ENCODE results near the gene SPOCD1.

SPOCD1 gene

GRCh38 chr1:31765041-31765467 is 50.8 kb downstream of the SPOCD1 start:
- Histone ChIP-seq H3K4me3 (replicated peaks; ENCODE audit: insufficient read depth, low read length) (no peak overlapping the region), H3K27ac (replicated peaks) (no peak overlapping the region), H3K27me3 (ENCODE audit: insufficient read depth, poor library complexity, severe bottlenecking) (peaks cover 56% of the 10 kb centered on the region)
- TF ChIP-seq POLR2AphosphoS5 (IDR thresholded peaks at IDR 0.05; ENCODE audit: low read depth) (no peak), CTCF (IDR thresholded peaks at IDR 0.05; ENCODE audit: insufficient read depth, low read length) (no peak), REST (IDR thresholded peaks at IDR 0.05; ENCODE audit: insufficient replicate concordance, low read depth) (no peak), GABPA (IDR thresholded peaks at IDR 0.05; ENCODE audit: low read depth) (no peak), SPI1 (IDR thresholded peaks at IDR 0.05; ENCODE audit: borderline replicate concordance, low read depth) (no peak)
- peak in 1 of 2 experiments; percentile 22 for DNase-seq (ENCODE audit: low read depth in 1 of 2, low spot score in 1 of 2)

- Histone ChIP-seq H3K27me3 (ENCODE audit: insufficient read depth, poor library complexity, severe bottlenecking) (peaks cover 62% of the 10 kb centered on the region), H3K27ac (replicated peaks) (no peak within 1 kb of the TSS), H3K4me3 (replicated peaks; ENCODE audit: insufficient read depth, low read length) (peak within 1 kb of the TSS; percentile 16; the same call in 1 of the 2 replicates)
- no peak for DNase-seq (ENCODE audit: low read depth in 1 of 2, low spot score in 1 of 2)
- no peak for TF ChIP-seq REST (IDR thresholded peaks at IDR 0.05; ENCODE audit: insufficient replicate concordance, low read depth)
- no peak for TF ChIP-seq CTCF (IDR thresholded peaks at IDR 0.05; ENCODE audit: insufficient read depth, low read length)
- TF ChIP-seq POLR2AphosphoS5 (IDR thresholded peaks at IDR 0.05; ENCODE audit: low read depth), result no peak
- TF ChIP-seq GABPA (IDR thresholded peaks at IDR 0.05; ENCODE audit: low read depth), result no peak
- no peak for TF ChIP-seq SPI1 (IDR thresholded peaks at IDR 0.05; ENCODE audit: borderline replicate concordance, low read depth)
Observed at GRCh38 chr1:31764312-31765040, 51.3 kb downstream of the SPOCD1 start, which contains the start of gene ADGRB2. Gene ADGRB2, minus strand, starts transcription at chr1:31764340. Its CDS starts 7,119 bp downstream, at chr1:31757221.

- Histone ChIP-seq H3K27ac (replicated peaks) (no peak overlapping the region), H3K27me3 (ENCODE audit: insufficient read depth, poor library complexity, severe bottlenecking) (peaks cover 69% of the 10 kb centered on the region), H3K4me3 (replicated peaks; ENCODE audit: insufficient read depth, low read length) (peak overlapping the region; percentile 16; the same call in 1 of the 2 replicates)
- TF ChIP-seq REST (IDR thresholded peaks at IDR 0.05; ENCODE audit: insufficient replicate concordance, low read depth), result no peak
- no peak for TF ChIP-seq POLR2AphosphoS5 (IDR thresholded peaks at IDR 0.05; ENCODE audit: low read depth)
- no peak for TF ChIP-seq CTCF (IDR thresholded peaks at IDR 0.05; ENCODE audit: insufficient read depth, low read length)
- TF ChIP-seq SPI1 (IDR thresholded peaks at IDR 0.05; ENCODE audit: borderline replicate concordance, low read depth), result no peak
- TF ChIP-seq GABPA (IDR thresholded peaks at IDR 0.05; ENCODE audit: low read depth), result no peak
- no peak for DNase-seq (ENCODE audit: low read depth in 1 of 2, low spot score in 1 of 2)
Observed at GRCh38 chr1:31763671-31764311, 52.0 kb downstream of the SPOCD1 start.

All from HL-60 (cell line).